ENCODE measurements around the gene GATA2.

GRCh38 chr3:128482666-128483656 is 10.0 kb downstream of the GATA2 start:
- TF ChIP-seq GATA3 (IDR thresholded peaks at IDR 0.05; ENCODE audit: low read depth, low read length) (no peak), GATA2 (IDR thresholded peaks at IDR 0.05; ENCODE audit: low read depth, low read length) (peak; percentile 76)
